ENCODE measurements around the gene GGT5. TPM values are rescaled to one million over a fixed set of nuclear protein-coding genes. Genes with fewer than 3 reads are reported as not detected.
"Not testable (repeated sequence)": the region's sequence is repeated elsewhere in the genome, so short reads cannot be mapped to it uniquely, and the experiment has no call there.

GGT5 gene
- total RNA-seq, 1 donor from 2014 or later, result 5.0 TPM

- peak; percentile 8 for ATAC-seq
Measured at GRCh38 chr22:24232124-24232523, 12.8 kb downstream of the GGT5 start.

GRCh38 chr22:24231706-24232105, 13.2 kb downstream of the GGT5 start:
- ATAC-seq, result no peak

GRCh38 chr22:24230911-24231656, 13.8 kb downstream of the GGT5 start:
- ATAC-seq, result no peak

- ATAC-seq, result no peak
Measured at GRCh38 chr22:24225951-24226350, 18.9 kb downstream of the GGT5 start.

- ATAC-seq, result no peak
Measured at GRCh38 chr22:24225044-24225601, 19.8 kb downstream of the GGT5 start.

GRCh38 chr22:24224468-24224867, 20.4 kb downstream of the GGT5 start:
- no peak for ATAC-seq

- no peak for ATAC-seq
Measured at GRCh38 chr22:24219750-24220149, 25.1 kb downstream of the GGT5 start.

- no peak for ATAC-seq
Measured at GRCh38 chr22:24217384-24217783, 27.5 kb downstream of the GGT5 start.

GRCh38 chr22:24216541-24217209, 28.2 kb downstream of the GGT5 start:
- no peak for ATAC-seq

- peak; percentile 30 for ATAC-seq
Measured at GRCh38 chr22:24214467-24215285, 30.2 kb downstream of the GGT5 start.

- not testable (repeated sequence) for ATAC-seq
Measured at GRCh38 chr22:24213111-24213510, 31.8 kb downstream of the GGT5 start.

GRCh38 chr22:24211716-24212115, 33.2 kb downstream of the GGT5 start:
- not testable (repeated sequence) for ATAC-seq

GRCh38 chr22:24210409-24210808, 34.5 kb downstream of the GGT5 start:
- ATAC-seq, result not testable (repeated sequence)

GRCh38 chr22:24209687-24210086, 35.2 kb downstream of the GGT5 start:
- no peak for ATAC-seq

GRCh38 chr22:24209016-24209415, 35.9 kb downstream of the GGT5 start:
- no peak for ATAC-seq

GRCh38 chr22:24208012-24208749, 36.7 kb downstream of the GGT5 start:
- peak; percentile 88 for ATAC-seq

- ATAC-seq, result peak; percentile 11
Measured at GRCh38 chr22:24207264-24208011, 37.4 kb downstream of the GGT5 start.

GRCh38 chr22:24206460-24207263, 38.2 kb downstream of the GGT5 start:
- not testable (repeated sequence) for ATAC-seq

- no peak for ATAC-seq
Measured at GRCh38 chr22:24205438-24206195, 39.3 kb downstream of the GGT5 start.

GRCh38 chr22:24203856-24204255, 41.0 kb downstream of the GGT5 start:
- not testable (repeated sequence) for ATAC-seq

All from esophagus mucosa (tissue), 1 donor.